HG03439 (cell line): ENCODE data around the gene AMPD1.
A peak's percentile ranks its signal among the peaks of the same experiment; 100 is the strongest.

Experiments
- ATAC-seq: cut with Tn5 transposase; IDR thresholded peaks from one replicate; pipeline ENCODE4 v1.9.1; 2021; ENCODE audit warnings: mild to moderate bottlenecking, moderate library complexity; ENCODE audit not compliant: unreplicated experiment

AMPD1 gene

GRCh38 chr1:114700036-114700600, 4.8 kb upstream of the AMPD1 start:
- ATAC-seq, result no peak

- no peak for ATAC-seq
Measured at GRCh38 chr1:114696810-114697209, 1.5 kb upstream of the AMPD1 start.

GRCh38 chr1:114694540-114695310, 621 bp downstream of the AMPD1 start:
- no peak for ATAC-seq

- ATAC-seq, result no peak
Measured at GRCh38 chr1:114692947-114693346, 2.4 kb downstream of the AMPD1 start.

GRCh38 chr1:114691061-114691460, 4.3 kb downstream of the AMPD1 start:
- no peak for ATAC-seq

- ATAC-seq, result no peak
Measured at GRCh38 chr1:114690148-114690547, 5.2 kb downstream of the AMPD1 start.

GRCh38 chr1:114688526-114688925, 6.8 kb downstream of the AMPD1 start:
- ATAC-seq, result no peak

- ATAC-seq, result no peak
Measured at GRCh38 chr1:114685851-114686250, 9.5 kb downstream of the AMPD1 start.

- no peak for ATAC-seq
Measured at GRCh38 chr1:114677691-114678090, 17.7 kb downstream of the AMPD1 start.

GRCh38 chr1:114676115-114676514, 19.2 kb downstream of the AMPD1 start:
- no peak for ATAC-seq

GRCh38 chr1:114671939-114672275, 23.4 kb downstream of the AMPD1 start:
- ATAC-seq, result no peak

GRCh38 chr1:114671011-114671938, 24.1 kb downstream of the AMPD1 start:
- ATAC-seq, result no peak

GRCh38 chr1:114670083-114671010, 25.0 kb downstream of the AMPD1 start:
- ATAC-seq, result peak; percentile 98

GRCh38 chr1:114669562-114670082, 25.7 kb downstream of the AMPD1 start, which contains the start of gene DENND2C:
TSS of gene DENND2C (minus strand) at chr1:114670049. CDS start at chr1:114625984, 44,065 bp downstream.
- ATAC-seq, result peak; percentile 54

GRCh38 chr1:114668784-114669561, 26.4 kb downstream of the AMPD1 start:
- no peak for ATAC-seq

- ATAC-seq, result no peak
Measured at GRCh38 chr1:114668373-114668772, 27.0 kb downstream of the AMPD1 start.

- ATAC-seq, result no peak
Measured at GRCh38 chr1:114666954-114667353, 28.4 kb downstream of the AMPD1 start.

- no peak for ATAC-seq
Measured at GRCh38 chr1:114660238-114660637, 35.1 kb downstream of the AMPD1 start.

- no peak for ATAC-seq
Measured at GRCh38 chr1:114651893-114652292, 43.5 kb downstream of the AMPD1 start.
